Measurements from ENCODE around the gene PDE6D. TPM values are rescaled to one million over a fixed set of nuclear protein-coding genes. Genes with fewer than 3 reads are reported as not detected.
A peak's percentile ranks its signal among the peaks of the same experiment; 100 is the strongest.

The PDE6D gene
- total RNA-seq, 2 donors from 2014 or later = 20.0 to 21.4 TPM

- Histone ChIP-seq H3K4me3 (no peak overlapping the region), H3K27me3 (no peaks in the 10 kb centered on the region), H3K4me1 (no peaks in the 10 kb centered on the region), H3K9ac (ENCODE audit: low read depth in 2 of 2, low read length in 2 of 2) (no peak overlapping the region), H3K36me3 (no peaks in the 10 kb centered on the region), H3K9me3 (no peaks in the 10 kb centered on the region), H3K27ac (no peak overlapping the region)
- intact Hi-C loops (cut with DNase I) = loop anchor here (2.0 kb wide), 1 partner anchor 20 kb away; no protein-coding TSS in a partner anchor
- TF ChIP-seq, protein P1, sequence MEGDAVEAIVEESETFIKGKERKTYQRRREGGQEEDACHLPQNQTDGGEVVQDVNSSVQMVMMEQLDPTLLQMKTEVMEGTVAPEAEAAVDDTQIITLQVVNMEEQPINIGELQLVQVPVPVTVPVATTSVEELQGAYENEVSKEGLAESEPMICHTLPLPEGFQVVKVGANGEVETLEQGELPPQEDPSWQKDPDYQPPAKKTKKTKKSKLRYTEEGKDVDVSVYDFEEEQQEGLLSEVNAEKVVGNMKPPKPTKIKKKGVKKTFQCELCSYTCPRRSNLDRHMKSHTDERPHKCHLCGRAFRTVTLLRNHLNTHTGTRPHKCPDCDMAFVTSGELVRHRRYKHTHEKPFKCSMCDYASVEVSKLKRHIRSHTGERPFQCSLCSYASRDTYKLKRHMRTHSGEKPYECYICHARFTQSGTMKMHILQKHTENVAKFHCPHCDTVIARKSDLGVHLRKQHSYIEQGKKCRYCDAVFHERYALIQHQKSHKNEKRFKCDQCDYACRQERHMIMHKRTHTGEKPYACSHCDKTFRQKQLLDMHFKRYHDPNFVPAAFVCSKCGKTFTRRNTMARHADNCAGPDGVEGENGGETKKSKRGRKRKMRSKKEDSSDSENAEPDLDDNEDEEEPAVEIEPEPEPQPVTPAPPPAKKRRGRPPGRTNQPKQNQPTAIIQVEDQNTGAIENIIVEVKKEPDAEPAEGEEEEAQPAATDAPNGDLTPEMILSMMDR (IDR thresholded peaks at IDR 0.05) = no peak
- no peak for DNase-seq
Observed at GRCh38 chr2:231684314-231685223, 96.5 kb downstream of the PDE6D start.

DNA sequence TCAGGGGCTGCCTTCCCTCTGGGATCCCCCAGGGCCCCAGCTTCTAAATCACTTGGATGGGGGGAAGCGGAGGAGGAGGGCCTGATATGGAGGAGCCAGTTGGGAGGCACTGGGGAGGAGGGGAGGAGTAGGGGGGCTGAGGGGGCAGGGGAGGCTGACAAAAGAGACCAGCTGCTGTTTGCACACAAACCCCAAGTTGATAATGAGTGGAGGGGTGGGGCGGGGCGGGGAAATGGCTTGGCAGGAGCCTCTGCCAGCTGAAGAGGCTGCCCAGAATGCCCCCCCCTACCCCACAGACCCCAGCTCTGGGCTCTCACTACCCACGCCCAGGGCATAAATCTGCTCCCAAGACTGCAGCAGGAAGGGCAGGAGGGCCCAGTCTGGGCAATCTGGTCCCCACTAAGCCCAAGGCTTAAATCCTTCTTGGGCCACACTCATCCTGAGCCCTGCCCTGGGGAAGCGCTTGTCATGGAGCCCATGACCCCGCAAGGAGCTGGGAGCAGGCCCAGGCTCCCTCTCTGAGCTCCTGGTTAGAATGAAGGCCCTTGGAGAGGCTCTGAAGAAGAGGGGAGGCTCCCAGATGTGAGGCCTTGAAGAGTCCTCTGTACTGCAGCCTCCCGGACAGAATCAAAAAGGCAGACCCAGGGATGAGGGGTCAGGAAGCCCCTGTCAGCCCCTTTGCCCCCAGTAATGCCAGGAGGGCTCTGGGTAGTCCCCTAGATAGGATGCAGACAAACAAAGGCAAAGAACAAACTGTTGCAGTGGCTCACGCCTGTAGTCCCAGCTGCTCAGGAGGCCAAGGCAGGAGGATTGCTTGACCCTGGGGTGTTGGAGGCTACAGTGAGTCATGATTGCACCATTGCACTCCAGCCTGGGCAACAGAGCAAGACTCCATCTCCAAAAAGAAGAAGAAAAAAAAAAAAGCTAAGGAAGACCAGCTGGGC lies 97.5 kb downstream of the PDE6D start:
- Histone ChIP-seq H3K4me1 (no peaks in the 10 kb centered on the region), H3K27ac (no peak overlapping the region), H3K9ac (ENCODE audit: low read depth in 2 of 2, low read length in 2 of 2) (no peak overlapping the region), H3K27me3 (no peaks in the 10 kb centered on the region), H3K4me3 (no peak overlapping the region), H3K36me3 (no peaks in the 10 kb centered on the region), H3K9me3 (no peaks in the 10 kb centered on the region)
- TF ChIP-seq, protein P1 (IDR thresholded peaks at IDR 0.05) = no peak
- intact Hi-C loops (cut with DNase I) = loop anchor here (2.0 kb wide), 1 partner anchor 21 kb away; no protein-coding TSS in a partner anchor
- no peak for DNase-seq

DNA sequence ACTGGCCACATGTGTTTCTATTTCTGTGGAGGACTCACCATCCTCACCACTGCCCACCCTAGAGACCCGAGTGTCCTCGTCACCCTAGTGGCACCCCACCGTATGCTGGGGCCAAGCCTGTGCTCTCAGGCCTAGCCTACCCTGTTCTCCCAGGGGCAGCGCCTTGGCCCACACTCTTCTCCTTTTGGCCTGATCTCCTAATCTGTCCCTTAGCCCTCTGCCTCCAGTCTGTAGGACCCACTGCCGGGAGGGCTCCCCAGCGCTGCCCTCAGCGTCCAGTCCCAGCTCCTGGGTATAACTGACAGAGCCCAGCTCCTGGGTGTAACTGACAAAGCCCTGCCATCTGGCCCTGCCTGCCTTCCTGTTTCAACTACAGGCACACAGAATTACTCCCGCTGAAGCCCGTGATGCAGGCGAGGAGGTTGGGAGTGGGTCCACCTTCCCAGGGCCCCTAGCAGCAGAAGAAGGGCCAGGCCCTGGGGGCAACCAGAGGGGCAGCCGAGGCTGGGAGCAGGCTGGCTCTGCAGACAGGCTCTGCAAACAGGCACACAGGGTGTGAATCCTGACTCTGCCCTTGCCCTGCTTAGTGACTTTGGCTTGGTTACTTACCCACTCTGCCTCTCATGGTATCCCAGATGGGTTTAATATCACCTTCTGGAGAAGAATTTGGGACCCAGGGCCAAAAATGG lies 98.3 kb downstream of the PDE6D start:
- DNase-seq = no peak
- Histone ChIP-seq H3K27ac (no peak overlapping the region), H3K27me3 (no peaks in the 10 kb centered on the region), H3K36me3 (no peaks in the 10 kb centered on the region), H3K9me3 (no peaks in the 10 kb centered on the region), H3K4me1 (no peaks in the 10 kb centered on the region), H3K4me3 (no peak overlapping the region), H3K9ac (ENCODE audit: low read depth in 2 of 2, low read length in 2 of 2) (peak overlapping the region in 1 of 2 donors; percentile 26)
- intact Hi-C loops (cut with DNase I) = no loop called here
- TF ChIP-seq, protein P1 (IDR thresholded peaks at IDR 0.05) = no peak

Other genes starting within 250 kb of the PDE6D start
- not detected for gene TEX44, start 188.4 kb downstream of the PDE6D start, total RNA-seq
- 1,000 to 10,000 TPM; 1,195 to 1,836 TPM for gene PTMA, start 72.8 kb downstream of the PDE6D start, total RNA-seq
- 10 to 100 TPM; 18.3 to 33.3 TPM for gene COPS7B, start 5.2 kb upstream of the PDE6D start, total RNA-seq
- gene NPPC, start 145.1 kb upstream of the PDE6D start, total RNA-seq = 1 to 10 TPM in 1 of 2 donors, not detected in 1; 3.2 TPM
- 10 to 100 TPM; 22.6 to 32.3 TPM for gene DIS3L2, start 180.4 kb upstream of the PDE6D start, total RNA-seq